GM19438 (cell line): ENCODE data around the gene KRTAP10-3.

Experiments used
- ATAC-seq: cut with Tn5 transposase; IDR thresholded peaks from one replicate; pipeline ENCODE4 v1.9.1; 2021; ENCODE audit warnings: low read depth; ENCODE audit not compliant: unreplicated experiment

The KRTAP10-3 gene

DNA sequence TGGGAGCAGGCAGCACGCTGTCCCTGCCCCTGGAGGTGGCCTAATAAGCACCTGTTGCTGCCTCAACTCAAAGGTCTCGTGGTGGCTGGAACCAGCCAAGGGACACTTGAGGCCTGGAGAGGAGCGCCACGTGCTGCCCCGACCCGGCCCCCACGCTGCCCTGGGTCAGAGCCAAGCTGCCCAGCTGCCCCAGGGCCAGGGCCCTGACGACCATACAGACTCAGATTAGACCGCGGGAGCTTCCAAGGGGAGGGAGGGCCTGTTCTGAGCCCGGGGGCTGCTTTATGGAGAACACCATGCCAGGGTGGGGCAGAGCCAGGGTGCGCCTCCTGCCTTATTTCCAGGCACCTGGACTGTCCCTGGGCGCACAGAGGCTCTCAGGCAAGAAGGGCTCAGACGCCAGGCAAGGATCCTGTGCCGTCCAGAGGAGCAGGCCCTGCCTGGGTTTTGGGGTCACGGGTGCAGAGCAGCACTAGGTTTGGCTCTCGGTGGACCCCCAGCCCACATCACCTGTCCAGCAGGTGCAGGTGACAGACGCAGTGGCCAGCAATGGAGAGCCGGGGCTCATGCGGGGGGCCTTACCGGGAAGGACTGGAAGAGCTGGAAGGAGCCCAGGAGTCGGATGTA lies 37.2 kb downstream of the KRTAP10-3 start:
- ATAC-seq: no peak

DNA sequence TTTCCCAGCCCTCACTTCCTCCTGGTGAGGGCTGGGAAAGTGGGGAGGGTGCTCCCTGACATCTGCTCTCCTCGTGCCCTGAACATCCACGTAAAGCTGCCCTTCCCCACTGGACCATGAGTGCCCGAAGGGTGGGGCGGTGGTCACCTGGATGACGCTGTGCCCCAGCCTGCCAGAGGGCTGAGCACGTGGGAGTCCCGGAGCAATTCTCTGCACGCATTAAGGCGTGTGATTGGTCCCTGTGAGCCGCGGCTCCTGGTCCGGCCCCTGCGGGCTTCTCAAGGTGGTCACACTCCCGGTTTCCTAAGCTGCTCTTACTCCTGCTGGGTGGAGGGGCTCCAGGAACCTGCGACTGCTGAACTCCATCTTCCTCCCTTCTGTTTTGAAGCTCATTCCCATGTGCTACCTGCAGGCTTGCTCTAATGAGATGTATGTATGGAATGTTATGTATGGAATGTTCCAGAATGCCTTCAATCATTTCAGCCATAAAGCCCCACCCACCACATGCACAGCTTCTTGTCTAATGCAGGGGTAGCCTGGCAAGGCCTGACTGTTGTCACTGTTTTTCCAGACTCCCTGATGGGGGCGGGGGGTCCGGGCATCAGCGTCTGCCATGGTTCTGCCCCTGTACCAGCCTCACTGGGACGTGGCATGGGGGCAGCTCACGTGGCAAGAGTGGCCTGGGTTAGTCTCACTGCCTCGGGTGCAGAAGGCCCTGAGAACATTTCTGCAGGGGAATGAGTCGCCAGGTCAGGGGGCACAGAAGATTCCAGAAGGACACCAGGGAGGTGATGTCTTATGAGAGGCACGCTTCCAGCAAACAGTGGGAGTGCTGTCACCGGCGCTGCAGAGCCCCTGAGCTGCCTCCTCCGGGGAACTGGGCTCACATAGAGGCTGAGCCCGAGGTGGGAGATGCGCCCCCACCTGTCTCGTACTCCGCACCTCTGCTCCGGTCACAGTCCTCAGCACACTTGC lies 38.0 kb downstream of the KRTAP10-3 start:
- no peak for ATAC-seq

DNA sequence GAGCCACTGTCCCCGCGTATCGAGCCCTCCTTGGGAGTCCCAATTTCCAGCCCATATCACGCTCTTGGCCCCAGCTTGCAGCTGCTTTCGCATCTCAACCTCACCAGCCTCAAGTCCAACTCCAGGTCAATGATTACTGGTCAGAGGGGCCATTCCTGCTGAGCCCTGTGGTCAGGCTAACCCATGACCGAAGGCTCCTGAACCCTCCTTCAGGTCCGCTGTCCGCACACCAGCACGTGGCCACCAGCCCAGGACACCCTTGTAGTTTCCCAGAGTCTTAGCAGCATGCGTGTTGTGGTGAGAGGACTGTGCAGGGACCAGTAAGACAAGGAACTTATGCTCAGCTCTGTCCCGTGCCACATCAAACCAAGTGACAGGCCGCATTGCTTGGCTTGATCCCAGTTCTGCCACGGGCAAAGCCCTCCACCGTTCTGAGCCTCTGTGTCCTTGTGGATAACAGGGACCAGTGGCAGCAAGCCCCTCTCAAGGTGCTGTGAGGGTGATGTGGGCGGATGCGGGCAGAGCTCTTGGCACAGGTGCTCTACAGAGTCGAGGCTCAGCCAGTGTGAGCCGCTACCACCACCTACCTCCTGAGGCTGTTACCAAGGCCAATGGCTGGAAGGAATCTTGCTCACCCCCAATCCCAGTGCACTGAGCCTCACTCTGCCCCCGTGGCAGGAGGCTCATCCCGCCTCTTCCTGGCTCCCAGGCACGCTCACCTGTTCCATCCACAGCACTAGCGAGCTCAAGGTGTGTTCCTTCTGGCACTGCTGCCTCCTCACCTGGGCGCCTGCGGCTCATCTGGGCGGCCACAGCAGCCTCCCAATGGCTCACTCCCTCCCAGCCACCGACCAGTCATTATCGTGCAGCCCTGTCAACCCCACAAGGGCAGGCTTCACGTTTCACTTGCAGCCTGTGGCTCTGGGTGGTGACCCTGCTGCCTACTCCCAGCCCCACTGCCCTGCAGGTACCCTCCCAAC lies 39.0 kb downstream of the KRTAP10-3 start:
- no peak for ATAC-seq

DNA sequence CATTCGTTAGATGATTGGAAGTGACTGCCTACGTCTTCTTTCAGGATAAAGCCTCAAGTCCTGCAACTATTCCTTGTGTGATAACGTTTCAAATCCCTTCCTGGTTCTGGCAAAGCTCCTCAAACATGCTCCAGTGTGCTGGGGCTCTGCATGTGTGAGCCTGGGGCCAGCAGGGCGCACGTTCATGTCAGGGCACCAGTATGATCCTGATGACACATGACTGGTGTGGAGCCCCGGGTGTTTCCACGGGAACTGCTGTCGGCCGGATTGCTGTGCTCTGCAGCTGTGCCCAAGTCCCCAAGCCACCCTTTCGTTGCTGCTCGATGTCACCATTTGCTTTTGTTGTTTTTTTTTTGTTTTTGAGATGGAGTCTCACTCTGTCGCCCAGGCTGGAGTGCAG lies 39.9 kb downstream of the KRTAP10-3 start:
- no peak for ATAC-seq

DNA sequence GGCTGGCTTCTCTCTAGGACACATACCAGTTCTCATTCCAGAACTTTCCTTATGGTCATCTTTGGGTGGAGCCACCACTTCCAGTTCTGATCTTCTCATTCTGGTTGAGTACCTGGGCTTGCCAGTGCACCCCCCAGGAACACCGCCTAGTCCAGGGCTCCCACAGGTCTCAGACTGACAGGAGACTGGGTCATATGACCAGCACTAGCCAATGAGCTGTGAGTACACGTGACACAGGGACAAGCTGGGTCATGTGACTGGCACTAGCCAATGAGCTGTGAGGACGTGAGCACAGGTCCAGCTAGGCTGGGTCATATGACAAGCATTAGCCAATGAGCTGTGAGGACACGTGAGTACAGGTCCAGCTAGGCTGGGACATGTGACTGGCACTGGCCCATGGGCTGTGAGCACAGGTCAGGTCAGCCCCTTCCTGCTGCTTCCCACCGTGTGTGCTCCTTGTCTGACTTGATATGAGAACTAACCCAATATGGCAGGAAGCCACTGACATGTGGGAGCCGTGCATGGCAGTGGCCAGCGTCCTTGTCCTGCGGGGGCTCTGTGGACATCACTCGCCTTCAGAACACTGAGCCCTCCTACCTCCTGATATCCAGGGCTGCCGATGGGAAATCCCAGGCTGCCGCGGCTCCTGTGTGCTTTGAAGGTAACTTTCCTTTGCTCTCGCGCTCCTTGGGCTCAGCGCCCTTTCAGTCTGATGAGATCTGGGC lies 41.3 kb downstream of the KRTAP10-3 start:
- ATAC-seq: no peak

DNA sequence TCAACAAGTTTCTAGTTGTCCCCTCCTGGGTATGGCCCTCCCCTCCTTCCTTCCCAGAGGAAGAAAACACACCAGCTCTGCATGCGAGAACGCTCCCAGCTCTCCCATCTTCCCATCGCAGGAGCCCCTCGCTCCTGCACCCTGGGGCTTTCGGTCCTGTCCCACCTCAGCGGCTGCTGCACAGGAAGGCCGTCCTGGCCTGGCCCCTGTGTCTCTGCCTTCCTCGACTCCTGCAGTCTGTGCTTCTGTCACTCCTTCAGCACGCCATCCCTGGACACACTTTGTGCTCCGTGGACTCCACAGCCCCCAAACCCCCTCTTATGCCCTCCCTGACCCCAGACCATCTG lies 41.8 kb downstream of the KRTAP10-3 start:
- no peak for ATAC-seq

DNA sequence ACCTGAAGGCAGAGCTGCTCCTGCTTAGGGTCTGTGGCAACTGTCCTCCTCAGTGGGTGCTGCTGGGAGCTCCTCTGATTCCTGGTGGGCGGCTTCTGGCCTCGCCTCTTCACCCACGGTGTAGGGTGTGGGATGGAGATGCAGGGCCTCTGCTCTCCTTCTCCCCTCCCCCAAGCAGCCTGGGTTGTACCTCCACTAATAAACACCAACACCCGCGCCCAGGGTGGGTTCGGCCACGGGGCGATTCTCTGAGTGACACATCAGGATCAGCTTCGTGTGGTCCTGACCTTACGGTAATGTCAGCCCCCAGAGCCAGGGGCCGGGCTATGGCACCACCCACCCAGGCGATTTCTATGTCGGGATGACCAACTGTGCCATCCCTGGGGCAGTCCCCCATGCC lies 42.3 kb downstream of the KRTAP10-3 start:
- no peak for ATAC-seq

DNA sequence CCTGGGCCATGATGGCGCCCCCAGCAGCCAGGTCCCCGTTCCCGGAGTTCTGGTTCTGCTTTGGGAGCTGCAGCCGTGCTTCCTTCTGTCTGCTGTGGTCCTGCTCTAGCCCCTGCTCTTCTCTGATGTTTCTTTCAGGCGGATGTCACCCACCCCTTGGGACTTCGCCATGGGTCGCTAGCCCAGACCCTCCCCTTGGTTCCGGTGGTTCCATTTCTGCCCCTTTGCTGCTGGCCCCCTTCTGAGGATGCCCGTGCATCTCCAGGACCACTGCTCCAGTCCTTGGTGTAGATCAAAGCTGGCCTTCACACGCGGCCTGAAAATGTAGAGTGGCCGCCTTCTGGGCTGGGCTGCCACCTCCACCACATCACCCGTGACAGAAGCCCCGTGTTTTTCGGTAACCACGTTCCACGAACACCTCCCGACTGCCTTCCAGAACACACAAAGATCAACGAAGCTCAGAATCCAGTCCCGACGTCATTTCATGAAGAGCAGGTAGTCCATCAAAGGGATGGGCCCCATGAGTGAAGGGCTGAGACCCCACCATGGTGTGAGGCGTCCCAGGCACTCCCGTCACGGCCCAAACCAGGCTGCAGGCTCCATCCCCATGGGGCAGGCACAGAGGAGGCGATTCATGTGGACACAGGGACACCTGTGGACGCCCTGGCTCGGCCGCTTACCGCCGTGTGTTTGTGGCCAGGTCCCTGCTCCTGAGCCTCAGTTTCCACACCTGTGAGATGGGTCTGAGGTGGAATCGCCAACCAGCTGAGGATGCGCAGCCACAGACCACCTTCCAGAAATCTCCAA lies 43.0 kb downstream of the KRTAP10-3 start:
- ATAC-seq: no peak

DNA sequence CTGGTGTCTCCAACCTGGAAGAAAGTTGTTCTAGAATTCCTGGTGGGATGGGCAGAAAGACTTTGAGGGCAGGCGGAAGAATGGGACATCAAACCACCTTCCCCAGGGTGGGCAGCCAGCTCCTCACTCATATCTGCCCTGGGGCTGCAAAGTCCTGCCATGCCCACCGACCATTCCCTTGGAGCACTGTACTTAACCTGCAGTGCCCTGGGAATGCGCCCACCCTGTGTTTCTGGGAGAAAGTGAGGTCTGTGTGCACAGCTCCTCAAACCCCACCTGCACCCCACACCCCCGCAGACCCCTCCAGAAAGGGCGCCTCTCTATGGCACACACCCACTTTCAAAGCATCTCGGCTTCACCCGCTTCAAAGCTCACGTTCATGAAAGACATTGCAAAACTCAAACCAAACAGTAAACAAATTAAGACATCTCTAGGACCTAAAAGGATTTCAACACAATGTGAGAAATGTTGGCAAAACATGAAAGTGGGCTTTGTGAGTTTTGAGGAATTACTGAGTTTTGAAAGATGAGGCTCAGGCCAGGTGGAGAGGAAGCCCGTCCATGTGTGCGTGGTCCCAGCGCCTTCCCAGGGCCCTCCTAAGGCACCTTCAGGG lies 43.7 kb downstream of the KRTAP10-3 start:
- ATAC-seq: no peak

DNA sequence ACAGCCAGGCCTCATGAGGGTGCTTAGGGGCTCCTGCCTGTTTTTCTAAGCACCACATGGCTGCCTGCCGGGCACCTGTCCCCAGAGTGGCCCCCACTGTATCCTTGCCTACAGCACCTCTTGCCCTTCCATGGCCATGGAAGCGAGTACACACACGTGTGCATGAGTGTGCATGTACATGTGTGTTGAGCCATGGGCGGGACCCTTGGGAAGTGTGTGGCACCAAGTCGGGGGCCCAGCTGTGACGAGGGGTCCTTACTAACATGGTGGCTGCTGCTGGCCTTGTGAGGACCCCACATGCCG lies 44.4 kb downstream of the KRTAP10-3 start:
- no peak for ATAC-seq

DNA sequence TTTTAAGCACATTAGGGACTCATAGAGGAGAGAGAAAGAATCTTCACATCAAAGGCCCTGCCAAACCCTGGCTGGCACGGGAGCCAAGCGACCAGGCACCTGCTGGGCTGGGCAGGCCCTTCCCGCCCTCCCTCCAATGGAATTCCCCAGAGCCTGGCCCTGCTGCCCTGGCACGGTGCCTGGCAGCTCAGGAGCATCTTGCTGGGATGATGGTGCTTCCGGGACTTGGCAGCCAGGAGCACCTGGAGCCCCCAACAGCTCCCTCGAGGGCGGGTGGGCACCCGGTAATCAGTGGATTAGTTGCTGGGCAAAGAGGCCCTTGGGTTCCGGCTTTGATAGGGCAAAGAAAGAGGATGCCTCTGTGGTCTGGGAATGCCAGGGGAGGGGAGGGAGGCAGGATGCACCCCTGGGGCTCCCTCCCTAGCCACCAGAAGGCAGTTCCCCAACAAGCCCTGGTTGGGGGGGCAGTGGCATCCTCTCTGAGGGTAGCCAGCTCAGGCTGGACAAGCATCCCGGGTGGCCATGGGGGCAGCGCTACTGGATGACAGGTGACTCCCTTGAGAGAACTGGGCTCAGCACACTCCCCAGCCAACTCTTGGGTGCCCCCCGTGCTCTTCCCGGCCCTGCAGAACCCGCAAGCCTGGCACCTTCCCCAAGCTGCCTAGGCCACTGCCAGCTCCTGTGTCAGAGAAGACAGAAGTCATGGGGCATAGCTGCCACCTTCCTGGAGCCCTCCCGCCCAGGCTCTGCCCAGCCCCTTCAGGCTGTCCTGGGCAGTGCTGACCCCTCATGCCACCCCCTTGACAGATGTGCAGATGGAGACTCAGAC lies 45.0 kb downstream of the KRTAP10-3 start:
- ATAC-seq: no peak

DNA sequence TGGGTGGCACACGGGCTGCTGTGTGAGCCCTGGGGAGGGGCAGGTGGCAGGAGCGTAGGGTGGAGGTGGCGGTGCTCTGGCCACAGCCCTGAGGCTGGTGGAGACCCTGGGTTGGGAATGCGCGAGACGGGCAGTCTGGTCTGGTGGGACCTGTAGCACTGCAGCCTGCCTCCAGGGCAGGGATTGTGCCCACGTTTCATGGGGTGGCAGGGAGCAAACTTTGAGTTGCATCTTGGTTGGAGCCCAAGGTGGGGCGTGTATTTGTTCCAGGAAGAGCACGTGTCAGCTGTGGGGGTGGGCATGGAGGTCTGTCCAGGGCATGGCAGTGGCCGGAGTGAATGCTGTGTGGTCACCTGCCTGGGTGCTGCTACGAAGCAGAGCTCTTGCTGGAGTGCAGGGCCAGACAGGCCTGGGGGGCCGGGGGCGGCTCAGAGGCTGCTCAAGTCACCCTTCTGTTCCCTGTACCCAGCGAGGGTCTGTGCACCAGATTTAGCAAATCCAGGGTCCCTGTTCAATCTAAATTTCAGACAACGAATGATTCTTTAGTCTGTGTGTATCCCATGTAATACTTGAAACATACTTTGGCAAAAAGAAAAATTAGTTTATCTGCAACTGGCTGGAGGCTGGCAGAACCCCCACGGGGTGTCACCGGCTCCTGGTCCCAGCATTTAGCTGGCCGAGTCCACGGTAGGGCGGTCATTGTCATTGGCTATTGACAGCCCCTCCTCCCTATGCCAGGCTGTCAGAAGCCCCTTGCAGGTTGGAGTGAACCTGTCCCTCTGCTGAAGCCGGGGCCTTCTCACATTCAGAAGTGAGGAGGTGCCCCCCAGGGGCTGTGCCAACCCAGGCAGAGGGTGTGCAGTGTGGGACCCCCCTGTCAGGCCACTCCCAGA lies 45.9 kb downstream of the KRTAP10-3 start:
- no peak for ATAC-seq

DNA sequence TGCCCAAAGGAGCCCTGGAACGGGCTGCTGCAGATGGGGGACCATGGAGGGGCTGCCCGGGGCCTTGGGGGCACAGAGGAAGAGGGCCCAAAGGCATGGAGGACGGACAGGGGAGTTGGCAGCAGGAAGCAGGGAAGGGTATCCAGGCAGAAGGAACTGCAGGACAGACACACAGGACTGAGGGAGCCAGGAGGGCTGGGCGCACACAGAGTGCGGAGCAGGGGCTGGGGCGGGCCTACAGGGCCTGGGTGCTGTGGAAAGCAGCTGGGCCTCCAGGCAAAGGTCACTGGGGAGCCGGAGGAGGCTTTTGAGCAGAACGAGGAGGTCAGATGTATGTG lies 46.7 kb downstream of the KRTAP10-3 start:
- no peak for ATAC-seq

DNA sequence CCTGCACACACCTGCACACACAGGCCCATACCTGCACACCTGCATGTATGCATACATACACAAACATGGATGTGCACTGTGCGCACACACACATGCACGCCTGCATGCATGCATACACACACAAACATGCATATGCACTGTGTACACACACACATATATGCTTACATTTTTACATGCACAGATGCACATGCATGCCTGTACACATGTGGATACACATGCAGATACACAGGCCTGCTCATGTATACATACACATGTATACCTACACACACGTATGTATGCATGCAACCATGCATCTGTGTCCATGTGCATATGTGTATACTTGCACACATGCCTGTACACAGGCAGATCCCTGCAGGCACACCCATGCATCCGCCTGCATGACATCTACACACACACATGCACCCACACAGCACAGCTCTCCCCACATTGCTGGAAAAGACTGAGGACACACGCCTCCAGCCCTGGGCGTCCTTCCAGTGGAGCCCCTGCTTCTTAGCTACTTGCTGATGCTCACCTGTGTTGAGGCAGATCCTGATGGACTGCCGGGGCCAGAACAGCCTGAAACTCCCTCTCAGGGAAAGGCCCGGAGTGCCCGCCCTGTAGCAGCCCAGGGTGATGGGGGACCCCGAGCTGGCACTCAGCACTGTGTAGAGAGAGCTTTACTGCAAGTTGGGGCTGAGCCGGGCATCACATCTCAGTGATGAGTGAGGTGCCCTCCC lies 47.2 kb downstream of the KRTAP10-3 start:
- no peak for ATAC-seq

DNA sequence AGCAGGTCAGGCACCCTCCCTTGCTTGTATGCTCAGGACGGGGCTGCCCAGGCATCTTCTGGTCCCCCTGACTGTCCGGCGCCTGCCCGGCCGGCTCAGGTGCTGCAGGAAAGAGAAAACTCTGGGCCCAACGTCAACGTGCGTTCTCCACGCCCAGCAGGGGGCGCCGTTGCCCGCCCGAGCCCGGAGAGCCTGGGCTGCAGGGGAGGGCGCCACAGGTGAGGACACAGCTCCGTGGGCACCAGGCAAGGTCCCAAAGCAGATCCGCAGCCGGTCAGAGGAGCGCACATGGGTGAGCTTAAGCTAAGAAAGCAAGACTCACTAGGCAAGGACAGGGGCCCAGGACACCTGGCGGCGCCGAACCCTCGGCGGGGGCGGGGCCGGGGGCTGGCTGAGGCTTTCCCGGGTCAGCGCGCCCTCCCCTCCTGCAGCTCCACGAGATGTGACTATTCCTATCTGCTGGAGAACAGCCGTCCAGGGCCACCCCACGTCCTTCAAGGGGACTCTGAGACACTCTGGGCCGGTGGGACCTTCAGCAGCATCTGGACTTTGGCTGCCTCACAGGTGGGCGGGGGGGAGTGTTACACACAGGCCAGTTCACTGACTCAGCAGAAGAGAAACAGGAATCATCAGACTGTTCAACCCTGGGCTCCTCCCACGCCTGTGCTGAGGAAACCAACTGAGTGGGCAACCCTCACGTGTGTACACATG lies 47.9 kb downstream of the KRTAP10-3 start:
- ATAC-seq: no peak

DNA sequence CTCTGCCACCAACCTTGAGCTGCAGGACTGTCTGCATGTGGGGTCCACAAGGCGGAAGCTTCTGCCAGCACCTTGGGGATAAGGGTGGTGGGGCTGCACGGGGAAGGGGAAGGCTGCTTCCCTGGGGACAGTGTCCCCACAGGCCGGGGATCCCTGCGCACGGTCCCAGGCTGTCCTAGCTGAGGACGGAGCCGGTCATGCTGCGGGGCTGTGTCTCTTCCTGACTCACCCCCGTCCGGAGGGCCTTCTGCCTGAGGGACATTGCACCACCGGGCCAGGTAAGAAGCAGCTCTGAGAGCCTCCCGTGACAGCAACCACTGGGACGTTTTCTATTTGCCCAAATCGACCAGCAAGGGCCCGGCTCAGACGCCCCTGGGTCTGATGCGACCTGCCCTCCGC lies 48.5 kb downstream of the KRTAP10-3 start:
- no peak for ATAC-seq
